ENCODE data around the gene SLC24A4. TPM values are rescaled to one million over a fixed set of nuclear protein-coding genes. Genes with fewer than 3 reads are reported as not detected.
"Not testable (repeated sequence)": the region's sequence is repeated elsewhere in the genome, so short reads cannot be mapped to it uniquely, and the experiment has no call there.

Gene SLC24A4
- total RNA-seq, 1 donor from 2014 or later: 0.41 TPM

GRCh38 chr14:92532490-92533163, 209.7 kb downstream of the SLC24A4 start:
- FAIRE-seq (no peak), DNase-seq (ENCODE audit: low spot score in 2 of 2) (no peak)

GRCh38 chr14:92534932-92535643, 212.1 kb downstream of the SLC24A4 start:
- DNase-seq (ENCODE audit: low spot score in 2 of 2) (no peak), FAIRE-seq (no peak)

- DNase-seq (ENCODE audit: low spot score in 2 of 2); FAIRE-seq: not testable (repeated sequence)
Observed at GRCh38 chr14:92536231-92536630, 213.3 kb downstream of the SLC24A4 start.

GRCh38 chr14:92538412-92538985, 215.5 kb downstream of the SLC24A4 start:
- no peak for FAIRE-seq
- DNase-seq (ENCODE audit: low spot score in 2 of 2): no peak

- DNase-seq (ENCODE audit: low spot score in 2 of 2): no peak
- FAIRE-seq: no peak
Observed at GRCh38 chr14:92539419-92539818, 216.5 kb downstream of the SLC24A4 start.

- FAIRE-seq (no peak), DNase-seq (ENCODE audit: low spot score in 2 of 2) (no peak)
Observed at GRCh38 chr14:92539875-92540274, 216.9 kb downstream of the SLC24A4 start.

- DNase-seq (ENCODE audit: low spot score in 2 of 2): peak; percentile 39 to 62
- no peak for FAIRE-seq
Observed at GRCh38 chr14:92540472-92541048, 217.6 kb downstream of the SLC24A4 start.

GRCh38 chr14:92542766-92543554, 220.0 kb downstream of the SLC24A4 start:
- DNase-seq (ENCODE audit: low spot score in 2 of 2) (no peak), FAIRE-seq (no peak)

GRCh38 chr14:92544051-92544720, 221.2 kb downstream of the SLC24A4 start:
- no peak for FAIRE-seq

GRCh38 chr14:92546347-92547053, 223.5 kb downstream of the SLC24A4 start:
- FAIRE-seq: no peak
- no peak for DNase-seq (ENCODE audit: low spot score in 2 of 2)

More at GRCh38 chr14:92544051-92544720, 221.2 kb downstream of the SLC24A4 start:
- DNase-seq (ENCODE audit: low spot score in 2 of 2): no peak

GRCh38 chr14:92549105-92549858, 226.3 kb downstream of the SLC24A4 start:
- no peak for FAIRE-seq
- no peak for DNase-seq (ENCODE audit: low spot score in 2 of 2)

GRCh38 chr14:92549859-92550230, 226.9 kb downstream of the SLC24A4 start:
- no peak for DNase-seq (ENCODE audit: low spot score in 2 of 2)

More at GRCh38 chr14:92549859-92550230, 226.9 kb downstream of the SLC24A4 start:
- no peak for FAIRE-seq

Other genes with a start within 250 kb of the SLC24A4 start
- 28.1 TPM for gene ATXN3, start 216.6 kb upstream of the SLC24A4 start, total RNA-seq
- gene NDUFB1, start 201.5 kb upstream of the SLC24A4 start, total RNA-seq: 189 TPM
- 18.3 TPM for gene CPSF2, start 201.2 kb upstream of the SLC24A4 start, total RNA-seq
- gene RIN3, start 190.6 kb downstream of the SLC24A4 start, total RNA-seq: under 0.01 TPM